ENCODE data around the gene U2AF2.

DNA sequence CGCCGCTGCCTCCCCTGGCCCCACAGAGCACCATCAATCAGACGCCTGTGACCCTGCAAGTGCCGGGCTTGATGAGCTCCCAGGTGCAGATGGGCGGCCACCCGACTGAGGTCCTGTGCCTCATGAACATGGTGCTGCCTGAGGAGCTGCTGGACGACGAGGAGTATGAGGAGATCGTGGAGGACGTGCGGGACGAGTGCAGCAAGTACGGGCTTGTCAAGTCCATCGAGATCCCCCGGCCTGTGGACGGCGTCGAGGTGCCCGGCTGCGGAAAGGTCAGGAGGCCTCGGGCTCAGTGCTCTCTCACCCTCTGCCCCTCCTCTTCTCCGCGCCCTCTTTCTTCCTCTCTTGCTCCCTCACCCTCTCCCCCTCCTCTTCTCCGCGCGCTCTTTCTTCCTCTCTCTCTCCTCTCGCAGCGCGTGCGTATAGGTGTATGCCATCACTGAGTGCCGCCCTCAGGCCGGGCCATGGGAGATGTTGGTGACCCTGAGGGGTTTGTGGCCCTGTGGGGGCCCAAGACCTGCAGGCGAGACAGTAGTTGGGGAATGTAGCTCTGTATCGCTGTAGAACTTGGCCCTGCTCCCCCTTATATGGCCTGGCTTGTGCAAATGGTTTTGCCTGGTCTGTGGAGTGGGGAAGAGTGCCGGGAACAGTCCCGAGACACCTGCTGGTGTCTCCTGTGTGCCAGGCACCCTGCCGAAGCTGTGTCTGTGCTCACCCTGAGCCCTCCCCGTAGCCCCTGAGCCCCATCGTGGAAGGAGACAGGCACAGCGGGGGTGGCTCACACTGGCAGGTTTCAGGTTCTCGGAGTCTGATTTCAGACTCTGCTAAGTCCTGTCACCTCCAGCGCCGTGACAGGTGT lies 14.8 kb downstream of the U2AF2 start:
- no peak for TF ChIP-seq EZH2 (IDR thresholded peaks at IDR 0.05; ENCODE audit: low read depth, unreplicated experiment)
- TF ChIP-seq, protein P1, sequence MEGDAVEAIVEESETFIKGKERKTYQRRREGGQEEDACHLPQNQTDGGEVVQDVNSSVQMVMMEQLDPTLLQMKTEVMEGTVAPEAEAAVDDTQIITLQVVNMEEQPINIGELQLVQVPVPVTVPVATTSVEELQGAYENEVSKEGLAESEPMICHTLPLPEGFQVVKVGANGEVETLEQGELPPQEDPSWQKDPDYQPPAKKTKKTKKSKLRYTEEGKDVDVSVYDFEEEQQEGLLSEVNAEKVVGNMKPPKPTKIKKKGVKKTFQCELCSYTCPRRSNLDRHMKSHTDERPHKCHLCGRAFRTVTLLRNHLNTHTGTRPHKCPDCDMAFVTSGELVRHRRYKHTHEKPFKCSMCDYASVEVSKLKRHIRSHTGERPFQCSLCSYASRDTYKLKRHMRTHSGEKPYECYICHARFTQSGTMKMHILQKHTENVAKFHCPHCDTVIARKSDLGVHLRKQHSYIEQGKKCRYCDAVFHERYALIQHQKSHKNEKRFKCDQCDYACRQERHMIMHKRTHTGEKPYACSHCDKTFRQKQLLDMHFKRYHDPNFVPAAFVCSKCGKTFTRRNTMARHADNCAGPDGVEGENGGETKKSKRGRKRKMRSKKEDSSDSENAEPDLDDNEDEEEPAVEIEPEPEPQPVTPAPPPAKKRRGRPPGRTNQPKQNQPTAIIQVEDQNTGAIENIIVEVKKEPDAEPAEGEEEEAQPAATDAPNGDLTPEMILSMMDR (conservative IDR thresholded peaks at IDR 0.05; ENCODE audit: low read depth in 2 of 2) = no peak
- TF ChIP-seq, protein P2, sequence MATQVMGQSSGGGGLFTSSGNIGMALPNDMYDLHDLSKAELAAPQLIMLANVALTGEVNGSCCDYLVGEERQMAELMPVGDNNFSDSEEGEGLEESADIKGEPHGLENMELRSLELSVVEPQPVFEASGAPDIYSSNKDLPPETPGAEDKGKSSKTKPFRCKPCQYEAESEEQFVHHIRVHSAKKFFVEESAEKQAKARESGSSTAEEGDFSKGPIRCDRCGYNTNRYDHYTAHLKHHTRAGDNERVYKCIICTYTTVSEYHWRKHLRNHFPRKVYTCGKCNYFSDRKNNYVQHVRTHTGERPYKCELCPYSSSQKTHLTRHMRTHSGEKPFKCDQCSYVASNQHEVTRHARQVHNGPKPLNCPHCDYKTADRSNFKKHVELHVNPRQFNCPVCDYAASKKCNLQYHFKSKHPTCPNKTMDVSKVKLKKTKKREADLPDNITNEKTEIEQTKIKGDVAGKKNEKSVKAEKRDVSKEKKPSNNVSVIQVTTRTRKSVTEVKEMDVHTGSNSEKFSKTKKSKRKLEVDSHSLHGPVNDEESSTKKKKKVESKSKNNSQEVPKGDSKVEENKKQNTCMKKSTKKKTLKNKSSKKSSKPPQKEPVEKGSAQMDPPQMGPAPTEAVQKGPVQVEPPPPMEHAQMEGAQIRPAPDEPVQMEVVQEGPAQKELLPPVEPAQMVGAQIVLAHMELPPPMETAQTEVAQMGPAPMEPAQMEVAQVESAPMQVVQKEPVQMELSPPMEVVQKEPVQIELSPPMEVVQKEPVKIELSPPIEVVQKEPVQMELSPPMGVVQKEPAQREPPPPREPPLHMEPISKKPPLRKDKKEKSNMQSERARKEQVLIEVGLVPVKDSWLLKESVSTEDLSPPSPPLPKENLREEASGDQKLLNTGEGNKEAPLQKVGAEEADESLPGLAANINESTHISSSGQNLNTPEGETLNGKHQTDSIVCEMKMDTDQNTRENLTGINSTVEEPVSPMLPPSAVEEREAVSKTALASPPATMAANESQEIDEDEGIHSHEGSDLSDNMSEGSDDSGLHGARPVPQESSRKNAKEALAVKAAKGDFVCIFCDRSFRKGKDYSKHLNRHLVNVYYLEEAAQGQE (IDR thresholded peaks at IDR 0.05; ENCODE audit: unreplicated experiment) = no peak
- no peak for TF ChIP-seq CREB1 (CRISPR knock-in tag; IDR thresholded peaks at IDR 0.05; ENCODE audit: low read depth)
- no peak for TF ChIP-seq EZH2phosphoT487 (IDR thresholded peaks at IDR 0.05; ENCODE audit: unreplicated experiment)
- no peak for TF ChIP-seq JUNB (IDR thresholded peaks at IDR 0.05; ENCODE audit: unreplicated experiment)
- no peak for TF ChIP-seq POLR2AphosphoS5 (IDR thresholded peaks at IDR 0.05; ENCODE audit: low read depth)
- no peak for TF ChIP-seq NANOG (IDR thresholded peaks at IDR 0.05; ENCODE audit: borderline replicate concordance)
- TF ChIP-seq, protein P3, sequence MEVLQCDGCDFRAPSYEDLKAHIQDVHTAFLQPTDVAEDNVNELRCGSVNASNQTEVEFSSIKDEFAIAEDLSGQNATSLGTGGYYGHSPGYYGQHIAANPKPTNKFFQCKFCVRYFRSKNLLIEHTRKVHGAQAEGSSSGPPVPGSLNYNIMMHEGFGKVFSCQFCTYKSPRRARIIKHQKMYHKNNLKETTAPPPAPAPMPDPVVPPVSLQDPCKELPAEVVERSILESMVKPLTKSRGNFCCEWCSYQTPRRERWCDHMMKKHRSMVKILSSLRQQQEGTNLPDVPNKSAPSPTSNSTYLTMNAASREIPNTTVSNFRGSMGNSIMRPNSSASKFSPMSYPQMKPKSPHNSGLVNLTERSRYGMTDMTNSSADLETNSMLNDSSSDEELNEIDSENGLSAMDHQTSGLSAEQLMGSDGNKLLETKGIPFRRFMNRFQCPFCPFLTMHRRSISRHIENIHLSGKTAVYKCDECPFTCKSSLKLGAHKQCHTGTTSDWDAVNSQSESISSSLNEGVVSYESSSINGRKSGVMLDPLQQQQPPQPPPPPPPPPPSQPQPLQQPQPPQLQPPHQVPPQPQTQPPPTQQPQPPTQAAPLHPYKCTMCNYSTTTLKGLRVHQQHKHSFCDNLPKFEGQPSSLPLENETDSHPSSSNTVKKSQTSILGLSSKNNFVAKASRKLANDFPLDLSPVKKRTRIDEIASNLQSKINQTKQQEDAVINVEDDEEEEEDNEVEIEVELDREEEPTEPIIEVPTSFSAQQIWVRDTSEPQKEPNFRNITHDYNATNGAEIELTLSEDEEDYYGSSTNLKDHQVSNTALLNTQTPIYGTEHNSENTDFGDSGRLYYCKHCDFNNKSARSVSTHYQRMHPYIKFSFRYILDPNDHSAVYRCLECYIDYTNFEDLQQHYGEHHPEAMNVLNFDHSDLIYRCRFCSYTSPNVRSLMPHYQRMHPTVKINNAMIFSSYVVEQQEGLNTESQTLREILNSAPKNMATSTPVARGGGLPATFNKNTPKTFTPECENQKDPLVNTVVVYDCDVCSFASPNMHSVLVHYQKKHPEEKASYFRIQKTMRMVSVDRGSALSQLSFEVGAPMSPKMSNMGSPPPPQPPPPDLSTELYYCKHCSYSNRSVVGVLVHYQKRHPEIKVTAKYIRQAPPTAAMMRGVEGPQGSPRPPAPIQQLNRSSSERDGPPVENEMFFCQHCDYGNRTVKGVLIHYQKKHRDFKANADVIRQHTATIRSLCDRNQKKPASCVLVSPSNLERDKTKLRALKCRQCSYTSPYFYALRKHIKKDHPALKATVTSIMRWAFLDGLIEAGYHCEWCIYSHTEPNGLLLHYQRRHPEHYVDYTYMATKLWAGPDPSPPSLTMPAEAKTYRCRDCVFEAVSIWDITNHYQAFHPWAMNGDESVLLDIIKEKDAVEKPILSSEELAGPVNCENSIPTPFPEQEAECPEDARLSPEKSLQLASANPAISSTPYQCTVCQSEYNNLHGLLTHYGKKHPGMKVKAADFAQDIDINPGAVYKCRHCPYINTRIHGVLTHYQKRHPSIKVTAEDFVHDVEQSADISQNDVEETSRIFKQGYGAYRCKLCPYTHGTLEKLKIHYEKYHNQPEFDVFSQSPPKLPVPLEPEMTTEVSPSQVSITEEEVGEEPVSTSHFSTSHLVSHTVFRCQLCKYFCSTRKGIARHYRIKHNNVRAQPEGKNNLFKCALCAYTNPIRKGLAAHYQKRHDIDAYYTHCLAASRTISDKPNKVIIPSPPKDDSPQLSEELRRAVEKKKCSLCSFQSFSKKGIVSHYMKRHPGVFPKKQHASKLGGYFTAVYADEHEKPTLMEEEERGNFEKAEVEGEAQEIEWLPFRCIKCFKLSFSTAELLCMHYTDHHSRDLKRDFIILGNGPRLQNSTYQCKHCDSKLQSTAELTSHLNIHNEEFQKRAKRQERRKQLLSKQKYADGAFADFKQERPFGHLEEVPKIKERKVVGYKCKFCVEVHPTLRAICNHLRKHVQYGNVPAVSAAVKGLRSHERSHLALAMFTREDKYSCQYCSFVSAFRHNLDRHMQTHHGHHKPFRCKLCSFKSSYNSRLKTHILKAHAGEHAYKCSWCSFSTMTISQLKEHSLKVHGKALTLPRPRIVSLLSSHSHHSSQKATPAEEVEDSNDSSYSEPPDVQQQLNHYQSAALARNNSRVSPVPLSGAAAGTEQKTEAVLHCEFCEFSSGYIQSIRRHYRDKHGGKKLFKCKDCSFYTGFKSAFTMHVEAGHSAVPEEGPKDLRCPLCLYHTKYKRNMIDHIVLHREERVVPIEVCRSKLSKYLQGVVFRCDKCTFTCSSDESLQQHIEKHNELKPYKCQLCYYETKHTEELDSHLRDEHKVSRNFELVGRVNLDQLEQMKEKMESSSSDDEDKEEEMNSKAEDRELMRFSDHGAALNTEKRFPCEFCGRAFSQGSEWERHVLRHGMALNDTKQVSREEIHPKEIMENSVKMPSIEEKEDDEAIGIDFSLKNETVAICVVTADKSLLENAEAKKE (CRISPR knock-in tag; IDR thresholded peaks at IDR 0.05) = no peak
- TF ChIP-seq ZNF114 (CRISPR knock-in tag; IDR thresholded peaks at IDR 0.05) = no peak
- TF ChIP-seq, protein P4, sequence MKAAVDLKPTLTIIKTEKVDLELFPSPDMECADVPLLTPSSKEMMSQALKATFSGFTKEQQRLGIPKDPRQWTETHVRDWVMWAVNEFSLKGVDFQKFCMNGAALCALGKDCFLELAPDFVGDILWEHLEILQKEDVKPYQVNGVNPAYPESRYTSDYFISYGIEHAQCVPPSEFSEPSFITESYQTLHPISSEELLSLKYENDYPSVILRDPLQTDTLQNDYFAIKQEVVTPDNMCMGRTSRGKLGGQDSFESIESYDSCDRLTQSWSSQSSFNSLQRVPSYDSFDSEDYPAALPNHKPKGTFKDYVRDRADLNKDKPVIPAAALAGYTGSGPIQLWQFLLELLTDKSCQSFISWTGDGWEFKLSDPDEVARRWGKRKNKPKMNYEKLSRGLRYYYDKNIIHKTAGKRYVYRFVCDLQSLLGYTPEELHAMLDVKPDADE (IDR thresholded peaks at IDR 0.05) = no peak
- TF ChIP-seq ZNF331 (CRISPR knock-in tag; IDR thresholded peaks at IDR 0.05; ENCODE audit: low read depth) = no peak
- TF ChIP-seq STAT1 (IDR thresholded peaks at IDR 0.05; ENCODE audit: unreplicated experiment) = no peak

All from GM23338 (cell line).